Panc1 (cell line): ENCODE data around the gene DDX31. TPM values are rescaled to one million over a fixed set of nuclear protein-coding genes. Genes with fewer than 3 reads are reported as not detected.

Experiments
- ATAC-seq: fragments of 200-7000 bp; cut with Tn5 transposase; 2 replicates; pipeline ENCODE4 v1.9.1; 2020; ENCODE audit warnings: mild to moderate bottlenecking, moderate library complexity
- BruUV-seq: library from RNA; stranded (reverse); fragments of 400-500 nt; replicated peaks from 2 replicates; lab custom pipeline; 2021; lab: Mats Ljungman, UMichigan
- CTCF ChIA-PET: fragments of 300-600 bp; sonication (Branson Sonifier 250); formaldehyde crosslinking; loops from one replicate; lab custom pipeline; 2022; ENCODE audit warnings: antibody characterized with exemption; lab: Charles Lee
- POLR2A ChIA-PET: fragments of 300-600 bp; sonication (Branson Sonifier 250); formaldehyde crosslinking; loops from one replicate; lab custom pipeline; 2022; ENCODE audit warnings: antibody characterized with exemption; lab: Charles Lee
- DNase-seq: peaks from one replicate; pipeline ENCODE4 v3.0.0-alpha.2; 2010; ENCODE audit warnings: low read depth, low spot score
- H3K27ac ChIP-seq: 2 replicates; pipeline ENCODE4 v1.5.1; 2011; ENCODE audit warnings: mild to moderate bottlenecking, low read length, inconsistent platforms
- H3K27me3 ChIP-seq: fragments of 200-500 bp; sonication (Bioruptor generic); 2 replicates; pipeline ENCODE4 v1.6.0; 2014; ENCODE audit warnings: low read length, inconsistent platforms; ENCODE audit not compliant: control insufficient read depth, insufficient read depth
- H3K36me3 ChIP-seq: fragments of 200-500 bp; sonication (Bioruptor generic); 2 replicates; pipeline ENCODE4 v1.5.1; 2014; ENCODE audit warnings: inconsistent platforms, mild to moderate bottlenecking, low read length, moderate library complexity; ENCODE audit not compliant: control insufficient read depth, insufficient read depth
- H3K4me1 ChIP-seq: 2 replicates; pipeline ENCODE4 v1.5.1; 2011; ENCODE audit warnings: inconsistent platforms, mild to moderate bottlenecking, low read length, moderate library complexity; ENCODE audit not compliant: control insufficient read depth, insufficient read depth
- H3K4me3 ChIP-seq, 2 experiments: 2 replicates each; pipeline ENCODE4 v1.5.1; 2011 to 2012; ENCODE audit warnings: low read depth in 2 of 2, low read length in 2 of 2, mild to moderate bottlenecking in 2 of 2, inconsistent platforms in 1 of 2, moderate library complexity in 1 of 2
- H3K9me3 ChIP-seq: fragments of 200-500 bp; sonication (Bioruptor generic); 2 replicates; pipeline ENCODE4 v1.5.1; 2014; ENCODE audit warnings: low read depth, mild to moderate bottlenecking, inconsistent platforms, low read length, moderate library complexity; ENCODE audit not compliant: control insufficient read depth, insufficient read depth
- CTCF ChIP-seq: fragments of 450-650 bp; IDR thresholded peaks from 2 replicates; pipeline ENCODE4 v1.5.1; 2017; ENCODE audit warnings: mild to moderate bottlenecking
- POLR2AphosphoS5 ChIP-seq: IDR thresholded peaks from 2 replicates; pipeline ENCODE4 v1.6.1; 2012; ENCODE audit warnings: mild to moderate bottlenecking, low read depth, low read length, moderate library complexity
- REST ChIP-seq, 2 experiments: IDR thresholded peaks; 2 replicates each; pipeline ENCODE4 v1.6.1; 2011 to 2012; ENCODE audit warnings: low read depth in 2 of 2, control low read depth in 1 of 2, low read length in 1 of 2, mild to moderate bottlenecking in 1 of 2, moderate library complexity in 1 of 2; ENCODE audit not compliant: insufficient read depth in 1 of 2
- SIN3A ChIP-seq: IDR thresholded peaks from 2 replicates; pipeline ENCODE4 v1.6.1; 2012; ENCODE audit warnings: low read depth, mild to moderate bottlenecking, low read length, moderate library complexity, borderline replicate concordance; ENCODE audit not compliant: insufficient read depth
- TCF7L2 ChIP-seq: IDR thresholded peaks from 2 replicates; pipeline ENCODE4 v1.6.1; 2011; ENCODE audit warnings: mild to moderate bottlenecking, low read depth, low read length, inconsistent platforms
- in situ Hi-C: cut with HindIII; loops from 2 replicates; pipeline ENCODE4 v1.10.0; 2016; ENCODE audit warnings: low sequenced_read_pairs, low pct_unique_long_range_greater_than_20kb
- intact Hi-C: fragments of 100-400 bp; cut with micrococcal nuclease; formaldehyde crosslinking; loops from one replicate; pipeline ENCODE4 v1.10.0; 2022; ENCODE audit not compliant: unreplicated experiment
- total RNA-seq: library from RNA; stranded (reverse); gene quantifications from one replicate; pipeline ENCODE4 v1.2.1, GENCODE V29; 2021; ENCODE audit not compliant: unreplicated experiment

Gene DDX31
- total RNA-seq, 1 experiment from 2014 or later: 17.5 TPM

- ATAC-seq: no peak
- Histone ChIP-seq H3K9me3 (no peaks in the 10 kb centered on the region), H3K27me3 (no peaks in the 10 kb centered on the region), H3K27ac (no peak overlapping the region), H3K4me1 (no peaks in the 10 kb centered on the region), H3K4me3 (no peak overlapping the region), H3K36me3 (no peaks in the 10 kb centered on the region)
- CTCF ChIA-PET: no interaction called here
- DNase-seq: no peak
- intact Hi-C loops: no loop called here
- POLR2A ChIA-PET: no interaction called here
- TF ChIP-seq SIN3A: no peak
- TF ChIP-seq CTCF: no peak
- in situ Hi-C loops: no loop called here
- BruUV-seq: no TSS peak
Measured at GRCh38 chr9:132708239-132708638, 38.5 kb upstream of the DDX31 start.

GRCh38 chr9:132703336-132703735, 33.6 kb upstream of the DDX31 start:
- no peak for ATAC-seq
- in situ Hi-C loops: no loop called here
- intact Hi-C loops: no loop called here
- ChIA-PET CTCF (interaction anchor here (0.7 kb wide), 1 partner anchor 229 kb away, joined by 3 read pairs; no protein-coding TSS in a partner anchor), POLR2A (interaction anchor here (0.6 kb wide), 1 partner anchor 120 kb away, joined by 3 read pairs; no protein-coding TSS in a partner anchor)
- no peak for DNase-seq
- TF ChIP-seq TCF7L2 (no peak), POLR2AphosphoS5 (no peak), REST (IDR thresholded peaks at IDR 0.05; ENCODE audit: insufficient read depth in 1 of 2, low read depth in 2 of 2, low read length in 1 of 2) (no peak), CTCF (no peak), SIN3A (no peak)
- Histone ChIP-seq H3K4me3 (no peak overlapping the region), H3K9me3 (no peaks in the 10 kb centered on the region), H3K27me3 (no peaks in the 10 kb centered on the region), H3K4me1 (no peaks in the 10 kb centered on the region), H3K36me3 (no peaks in the 10 kb centered on the region), H3K27ac (no peak overlapping the region)
- no TSS peak for BruUV-seq
